ENCODE data around the gene ADAMTSL4.

DNA sequence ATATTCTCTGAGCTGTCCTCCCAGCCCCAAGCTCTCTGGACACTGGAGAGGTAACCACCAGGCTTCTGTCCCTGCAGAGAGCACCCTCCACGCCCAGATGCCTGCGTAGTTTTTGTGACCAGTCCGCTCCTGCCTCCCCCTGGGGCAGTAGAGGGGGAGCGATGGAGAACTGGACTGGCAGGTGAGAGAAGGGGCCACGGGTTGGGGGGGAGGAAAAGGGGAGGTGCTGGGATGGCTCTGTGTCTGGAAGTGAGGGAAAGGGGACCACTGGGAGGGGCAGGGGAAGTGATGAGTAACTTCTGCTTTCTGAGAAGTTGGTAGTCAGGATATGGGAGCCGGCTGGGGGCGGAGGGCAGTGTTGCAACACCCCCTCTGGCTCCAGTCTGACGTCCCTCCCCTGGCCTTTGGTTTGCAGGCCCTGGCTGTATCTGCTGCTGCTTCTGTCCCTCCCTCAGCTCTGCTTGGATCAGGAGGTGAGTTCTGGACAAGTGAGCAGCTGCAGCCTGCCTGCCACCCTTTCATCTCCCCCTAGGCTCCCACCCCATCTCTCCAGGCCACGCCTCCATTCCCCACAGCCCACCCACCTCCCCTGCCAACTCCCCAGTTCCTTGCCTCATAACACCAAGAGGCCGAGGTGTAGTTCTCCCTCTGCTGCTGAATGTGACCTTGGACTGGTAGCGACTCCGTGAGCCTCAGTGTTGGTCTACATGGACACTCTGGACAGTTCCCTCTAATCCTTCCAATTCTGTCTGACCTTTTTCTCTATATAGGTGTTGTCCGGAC, 3.1 kb downstream of the ADAMTSL4 start:
- TF ChIP-seq SUZ12 (IDR thresholded peaks at IDR 0.05; ENCODE audit: extremely low read depth, insufficient read depth, insufficient read length): no peak
- no peak for TF ChIP-seq ZNF274 (IDR thresholded peaks at IDR 0.05; ENCODE audit: low read depth, low read length)
- no peak for TF ChIP-seq YY1 (IDR thresholded peaks at IDR 0.05; ENCODE audit: insufficient read depth, insufficient read length)

Data from NT2/D1 (cell line).